22Rv1 (cell line): ENCODE data around the gene EYS.

Experiments
- CTCF ChIP-seq: fragments of 450-650 bp; IDR thresholded peaks from 2 replicates; pipeline ENCODE4 v1.5.1; 2017; ENCODE audit warnings: mild to moderate bottlenecking
- ZFX ChIP-seq: fragments of 450-650 bp; IDR thresholded peaks from 2 replicates; pipeline ENCODE4 v1.6.1; 2017; ENCODE audit warnings: antibody characterized with exemption, borderline replicate concordance

- TF ChIP-seq CTCF (no peak), ZFX (no peak)
These were observed 1909.3 kb downstream of the EYS start for GRCh38 chr6:63797721-63798120.
